Astrocyte (in vitro differentiated cells and primary cell): ENCODE data around the gene BAHD1. TPM values are rescaled to one million over a fixed set of nuclear protein-coding genes. Genes with fewer than 3 reads are reported as not detected.

Source experiments
- DNase-seq: peaks from one replicate; pipeline ENCODE4 v3.0.0-alpha.2; 2010; ENCODE audit warnings: low read depth
- FAIRE-seq: peaks from 2 replicates; lab custom pipeline; 2011; peaks lifted over from hg19 to GRCh38; lab: Jason Lieb, UNC
- H2AFZ ChIP-seq: 2 replicates; pipeline ENCODE4 v1.6.0; 2012; ENCODE audit warnings: low read depth, low read length, inconsistent platforms
- H3K27ac ChIP-seq: 2 replicates; pipeline ENCODE4 v1.5.1; 2011; ENCODE audit warnings: low read depth, low read length, inconsistent platforms
- H3K27me3 ChIP-seq: 2 replicates; pipeline ENCODE4 v1.6.0; 2011; ENCODE audit warnings: low read length, inconsistent platforms; ENCODE audit not compliant: insufficient read depth
- H3K36me3 ChIP-seq: 2 replicates; pipeline ENCODE4 v1.5.1; 2011; ENCODE audit warnings: low read length, inconsistent platforms; ENCODE audit not compliant: insufficient read depth
- H3K4me1 ChIP-seq: 2 replicates; pipeline ENCODE4 v1.5.1; 2011; ENCODE audit warnings: low read length, inconsistent platforms; ENCODE audit not compliant: insufficient read depth
- H3K4me2 ChIP-seq: 2 replicates; pipeline ENCODE4 v1.6.0; 2012; ENCODE audit warnings: low read length, inconsistent platforms
- H3K4me3 ChIP-seq: 2 replicates; pipeline ENCODE4 v1.5.1; 2011; ENCODE audit warnings: low read depth, mild to moderate bottlenecking, low read length, inconsistent platforms; ENCODE audit not compliant: insufficient read depth
- H3K79me2 ChIP-seq: 2 replicates; pipeline ENCODE4 v1.6.0; 2012; ENCODE audit warnings: mild to moderate bottlenecking, low read length, inconsistent platforms; ENCODE audit not compliant: insufficient read depth
- H3K9ac ChIP-seq: 2 replicates; pipeline ENCODE4 v1.6.0; 2012; ENCODE audit warnings: mild to moderate bottlenecking, low read length, inconsistent platforms
- H3K9me3 ChIP-seq: 2 replicates; pipeline ENCODE4 v1.5.1; 2012; ENCODE audit warnings: low read depth, mild to moderate bottlenecking, low read length, inconsistent platforms; ENCODE audit not compliant: insufficient read depth
- H4K20me1 ChIP-seq: 2 replicates; pipeline ENCODE4 v1.6.0; 2012; ENCODE audit warnings: low read length, inconsistent platforms; ENCODE audit not compliant: insufficient read depth
- H3K27ac Mint-ChIP-seq: one replicate; pipeline ENCODE4 v1.8.0; 2021; ENCODE audit warnings: mild to moderate bottlenecking, mixed read lengths; ENCODE audit not compliant: unreplicated experiment
- H3K27me3 Mint-ChIP-seq: one replicate; pipeline ENCODE4 v1.8.0; 2021; ENCODE audit warnings: low read depth, mixed read lengths; ENCODE audit not compliant: unreplicated experiment
- H3K36me3 Mint-ChIP-seq: one replicate; pipeline ENCODE4 v1.8.0; 2021; ENCODE audit warnings: low read depth, mixed read lengths; ENCODE audit not compliant: unreplicated experiment
- H3K4me1 Mint-ChIP-seq: one replicate; pipeline ENCODE4 v1.8.0; 2021; ENCODE audit warnings: low read depth, mixed read lengths; ENCODE audit not compliant: unreplicated experiment
- H3K4me3 Mint-ChIP-seq: one replicate; pipeline ENCODE4 v1.8.0; 2021; ENCODE audit warnings: mild to moderate bottlenecking, moderate library complexity, mixed read lengths; ENCODE audit not compliant: unreplicated experiment
- H3K9me3 Mint-ChIP-seq: one replicate; pipeline ENCODE4 v1.8.0; 2021; ENCODE audit warnings: mild to moderate bottlenecking, mixed read lengths; ENCODE audit not compliant: unreplicated experiment
- EZH2 ChIP-seq: IDR thresholded peaks from 2 replicates; pipeline ENCODE4 v1.6.1; 2012; ENCODE audit warnings: mild to moderate bottlenecking, low read length, inconsistent platforms; ENCODE audit not compliant: insufficient read depth
- total RNA-seq: library from RNA; stranded (reverse); gene quantifications from 2 replicates; pipeline ENCODE4 v1.2.1, GENCODE V29; 2021
- TF ChIP-seq, protein P1 (sequence below): IDR thresholded peaks from 2 replicates; pipeline ENCODE4 v1.5.1; 2011; ENCODE audit warnings: low read depth, mild to moderate bottlenecking, inconsistent platforms, low read length, moderate library complexity; ENCODE audit not compliant: insufficient read depth

Gene BAHD1
- total RNA-seq, 1 donor from 2014 or later: 30.4 TPM

DNA sequence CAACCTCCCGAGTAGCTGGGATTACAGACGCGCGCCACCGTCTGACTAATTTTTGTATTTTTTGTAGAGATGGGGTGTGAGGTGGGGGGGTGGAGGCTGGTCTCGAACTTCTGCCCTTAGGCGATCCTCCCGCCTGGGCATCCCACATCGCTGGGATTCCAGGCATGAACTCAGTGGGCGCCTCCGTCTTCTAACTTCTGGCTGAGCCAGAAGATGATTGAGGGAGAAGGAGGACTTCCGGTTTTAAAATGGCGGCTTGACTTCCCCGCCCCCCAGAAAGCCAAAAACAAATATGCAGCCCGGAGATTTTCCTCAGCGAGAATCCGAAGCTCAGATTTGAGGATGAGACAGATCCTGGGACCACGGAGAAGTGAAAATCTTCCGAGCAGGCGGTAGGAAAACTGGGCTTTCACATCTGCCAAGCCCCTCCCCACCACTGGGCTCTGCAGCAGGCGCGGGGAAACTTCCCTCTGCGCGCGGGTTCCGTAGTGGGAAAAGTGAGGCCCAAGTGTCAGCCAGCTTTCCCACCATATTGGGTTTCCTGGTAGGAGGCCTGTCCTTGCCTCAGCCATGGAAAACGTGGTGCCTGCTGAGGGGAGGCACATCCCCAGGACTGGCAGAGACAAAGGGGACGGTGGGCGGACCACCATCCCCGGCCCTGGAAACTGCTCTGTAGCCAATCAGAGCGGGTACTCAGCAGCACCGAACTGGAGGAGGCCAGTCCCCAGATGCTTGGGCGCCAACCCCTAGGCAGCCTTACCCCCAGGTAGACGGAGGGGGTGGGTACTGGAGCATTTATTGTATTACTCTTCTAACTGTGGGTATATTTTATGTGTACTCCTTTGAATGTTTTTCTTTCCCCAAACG, 47.3 kb downstream of the BAHD1 start:
- Mint-ChIP-seq H3K27me3 (peaks cover 5% of the 10 kb centered on the region), H3K9me3 (no peaks in the 10 kb centered on the region)

DNA sequence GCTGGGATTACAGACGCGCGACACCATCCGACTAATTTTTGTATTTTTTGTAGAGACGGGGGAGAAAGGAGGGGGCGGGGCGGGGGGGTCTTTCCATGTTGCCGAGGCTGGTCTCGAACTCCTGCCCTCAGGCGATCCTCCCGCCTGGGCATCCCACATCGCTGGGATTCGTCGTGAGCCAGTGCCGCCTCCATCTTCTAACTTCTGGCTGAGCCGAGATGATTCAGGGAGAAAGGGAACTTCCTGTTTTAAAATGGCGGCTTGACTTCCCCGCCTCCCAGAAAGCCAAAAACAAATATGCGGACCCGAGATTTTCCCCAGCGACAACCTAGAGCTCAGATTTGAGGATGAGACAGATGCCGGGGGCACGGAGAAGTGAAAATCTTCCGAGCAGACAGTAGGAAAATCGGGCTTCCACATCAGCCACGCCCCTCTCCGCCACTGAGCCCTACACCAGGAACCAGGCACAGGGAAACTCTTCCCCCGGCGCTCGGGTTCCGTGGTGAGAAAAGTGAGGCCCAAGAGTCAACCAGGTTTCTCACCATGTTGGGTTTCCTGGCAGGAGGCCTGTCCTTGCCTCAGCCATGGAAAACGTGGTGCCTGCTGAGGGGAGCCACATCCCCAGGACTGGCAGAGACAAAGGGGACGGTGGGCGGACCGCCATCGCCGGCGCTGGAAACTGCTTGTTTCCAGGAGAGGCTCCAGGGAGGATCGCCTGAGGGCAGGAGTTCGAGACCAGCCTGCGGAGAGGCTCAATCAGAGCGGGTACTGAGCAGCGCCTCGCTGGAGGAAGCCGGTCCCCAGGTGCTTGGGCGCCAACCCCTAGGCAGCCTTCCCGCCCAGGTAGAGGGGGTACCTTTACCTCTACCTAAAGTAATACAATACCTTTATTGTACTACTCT, 48.8 kb downstream of the BAHD1 start:
- TF ChIP-seq, protein P1, sequence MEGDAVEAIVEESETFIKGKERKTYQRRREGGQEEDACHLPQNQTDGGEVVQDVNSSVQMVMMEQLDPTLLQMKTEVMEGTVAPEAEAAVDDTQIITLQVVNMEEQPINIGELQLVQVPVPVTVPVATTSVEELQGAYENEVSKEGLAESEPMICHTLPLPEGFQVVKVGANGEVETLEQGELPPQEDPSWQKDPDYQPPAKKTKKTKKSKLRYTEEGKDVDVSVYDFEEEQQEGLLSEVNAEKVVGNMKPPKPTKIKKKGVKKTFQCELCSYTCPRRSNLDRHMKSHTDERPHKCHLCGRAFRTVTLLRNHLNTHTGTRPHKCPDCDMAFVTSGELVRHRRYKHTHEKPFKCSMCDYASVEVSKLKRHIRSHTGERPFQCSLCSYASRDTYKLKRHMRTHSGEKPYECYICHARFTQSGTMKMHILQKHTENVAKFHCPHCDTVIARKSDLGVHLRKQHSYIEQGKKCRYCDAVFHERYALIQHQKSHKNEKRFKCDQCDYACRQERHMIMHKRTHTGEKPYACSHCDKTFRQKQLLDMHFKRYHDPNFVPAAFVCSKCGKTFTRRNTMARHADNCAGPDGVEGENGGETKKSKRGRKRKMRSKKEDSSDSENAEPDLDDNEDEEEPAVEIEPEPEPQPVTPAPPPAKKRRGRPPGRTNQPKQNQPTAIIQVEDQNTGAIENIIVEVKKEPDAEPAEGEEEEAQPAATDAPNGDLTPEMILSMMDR: no peak
- TF ChIP-seq EZH2: no peak
- H3K4me3 Mint-ChIP-seq: no peak overlapping the region
- H3K27me3 ChIP-seq: peaks cover 25% of the 10 kb centered on the region
- no peak overlapping the region for H2AFZ ChIP-seq
- H3K4me3 ChIP-seq: no peak overlapping the region
- FAIRE-seq: no peak
- no peak for DNase-seq
- H3K9me3 ChIP-seq: no peaks in the 10 kb centered on the region
- no peaks in the 10 kb centered on the region for H3K36me3 Mint-ChIP-seq
- H3K27ac ChIP-seq: no peak overlapping the region
- H3K36me3 ChIP-seq: no peaks in the 10 kb centered on the region
- H3K27ac Mint-ChIP-seq: no peak overlapping the region
- peaks cover 1% of the 10 kb centered on the region for H3K9me3 Mint-ChIP-seq
- no peaks in the 10 kb centered on the region for H3K4me1 ChIP-seq
- H3K79me2 ChIP-seq: no peaks in the 10 kb centered on the region
- H3K4me1 Mint-ChIP-seq: peaks cover 7% of the 10 kb centered on the region
- no peak overlapping the region for H3K4me2 ChIP-seq
- peaks cover 4% of the 10 kb centered on the region for H3K27me3 Mint-ChIP-seq
- no peaks in the 10 kb centered on the region for H4K20me1 ChIP-seq
- no peak overlapping the region for H3K9ac ChIP-seq

More for the DNA sequence above, 47.3 kb downstream of the BAHD1 start:
- Mint-ChIP-seq H3K4me1 (no peaks in the 10 kb centered on the region), H3K4me3 (no peak overlapping the region), H3K27ac (no peak overlapping the region), H3K36me3 (no peaks in the 10 kb centered on the region)
- Histone ChIP-seq H3K36me3 (no peaks in the 10 kb centered on the region), H3K9me3 (no peaks in the 10 kb centered on the region), H3K4me1 (no peaks in the 10 kb centered on the region), H3K4me3 (no peak overlapping the region), H3K4me2 (no peak overlapping the region), H4K20me1 (no peaks in the 10 kb centered on the region), H2AFZ (no peak overlapping the region), H3K27ac (no peak overlapping the region), H3K27me3 (peaks cover 12% of the 10 kb centered on the region), H3K9ac (no peak overlapping the region), H3K79me2 (no peaks in the 10 kb centered on the region)
- FAIRE-seq (no peak), DNase-seq (no peak)
- TF ChIP-seq EZH2: no peak
- TF ChIP-seq, protein P1: no peak
